Endothelial cell of umbilical vein (primary cell): ENCODE measurements around the gene ADAMTSL5.

Experiments used
- CTCF ChIP-seq, 2 donors: IDR thresholded peaks; 1 replicate in 1 of 2; 2 replicates in 1 of 2; pipeline ENCODE4 v1.5.1; 2011; ENCODE audit warnings: low read length in 2 of 2, mild to moderate bottlenecking in 2 of 2, moderate library complexity in 2 of 2, control low read depth in 1 of 2, inconsistent platforms in 1 of 2, low read depth in 1 of 2; ENCODE audit not compliant: insufficient read depth in 1 of 2; ENCODE audit errors: extremely low read depth in 1 of 2
- EZH2 ChIP-seq: IDR thresholded peaks from 2 replicates; pipeline ENCODE4 v1.6.1; 2012; ENCODE audit warnings: borderline replicate concordance, low read depth, mild to moderate bottlenecking, moderate library complexity, low read length, inconsistent platforms; ENCODE audit not compliant: severe bottlenecking
- POLR2A ChIP-seq: IDR thresholded peaks from 2 replicates; pipeline ENCODE4 v1.6.1; 2012; ENCODE audit warnings: low read depth, mild to moderate bottlenecking, control low read depth, low read length

- TF ChIP-seq CTCF (IDR thresholded peaks at IDR 0.05; ENCODE audit: extremely low read depth in 1 of 2, insufficient read depth in 1 of 2, low read depth in 1 of 2, low read length in 2 of 2) (no peak), EZH2 (no peak), POLR2A (peak; percentile 20)
Measured at GRCh38 chr19:1489463-1490310, 23.1 kb downstream of the ADAMTSL5 start.
